HG03439 (cell line): Measurements from ENCODE around the gene GPRIN2.
"Not testable (repeated sequence)": the region's sequence is repeated elsewhere in the genome, so short reads cannot be mapped to it uniquely, and the experiment has no call there.

Experiments used
- ATAC-seq: cut with Tn5 transposase; IDR thresholded peaks from one replicate; pipeline ENCODE4 v1.9.1; 2021; ENCODE audit warnings: mild to moderate bottlenecking, moderate library complexity; ENCODE audit not compliant: unreplicated experiment

Gene GPRIN2

DNA sequence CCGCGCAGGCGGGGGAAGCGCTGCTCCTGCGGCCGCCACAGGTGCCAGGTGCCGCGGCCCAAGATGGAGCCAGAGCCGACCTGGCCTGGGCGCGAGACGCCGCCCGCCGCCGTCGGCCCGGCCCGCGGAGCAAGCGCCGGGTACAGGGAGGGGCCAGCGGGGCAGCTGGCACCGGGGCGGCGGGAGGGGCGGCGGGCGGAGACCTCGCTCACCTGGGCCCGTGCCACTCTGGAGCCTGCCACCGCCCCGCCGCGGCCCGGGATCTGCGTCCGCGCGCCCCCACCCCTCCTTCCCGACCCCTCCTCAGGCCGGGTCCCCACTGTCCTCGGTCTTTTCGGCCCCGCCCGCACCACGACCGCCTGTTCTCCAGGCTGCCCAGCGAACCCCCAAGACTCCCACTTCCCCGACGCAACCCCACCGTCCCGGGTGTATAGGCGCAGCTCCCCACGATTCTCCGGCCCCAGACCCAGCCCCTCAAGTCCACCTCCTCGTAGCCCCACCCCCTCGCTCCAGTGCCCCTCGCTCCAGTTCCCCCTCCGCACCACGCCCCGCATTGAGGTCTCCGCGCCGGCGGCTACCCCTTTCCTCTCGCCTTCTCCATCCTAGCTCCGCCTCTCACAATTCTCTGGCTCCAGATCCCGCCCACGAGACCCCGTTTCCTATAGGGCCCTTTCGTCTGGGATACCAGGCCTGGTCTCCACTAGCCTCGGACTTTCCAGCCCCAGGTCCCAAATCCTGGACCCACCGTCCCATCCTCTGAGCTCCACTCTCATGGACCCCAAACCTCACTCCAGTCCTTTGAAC, at the start of gene GPRIN2:
GPRIN2 (minus strand) TSS at position 144 of the 804 bp plus-strand sequence. CDS start 5,922 bp downstream, outside the sequence.
- no peak for ATAC-seq

DNA sequence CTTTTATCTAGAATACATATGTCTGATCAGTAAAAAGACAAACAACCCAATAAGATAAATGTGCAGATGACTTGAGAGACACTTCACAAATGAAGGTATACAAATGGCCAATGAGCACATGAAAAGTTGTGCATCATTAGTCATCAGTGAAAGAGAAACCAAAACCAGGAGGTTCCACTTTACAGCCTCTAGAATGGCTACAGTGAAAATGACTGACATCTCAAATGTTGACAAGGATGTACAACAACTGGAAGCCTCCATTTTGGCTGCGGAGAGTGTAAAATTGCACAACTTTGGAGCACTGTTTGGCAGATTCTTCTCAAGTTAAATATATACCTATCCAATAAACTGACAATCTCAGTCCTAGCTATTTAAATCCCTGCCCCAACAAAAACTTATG, 44.1 kb upstream of the GPRIN2 start:
- not testable (repeated sequence) for ATAC-seq

DNA sequence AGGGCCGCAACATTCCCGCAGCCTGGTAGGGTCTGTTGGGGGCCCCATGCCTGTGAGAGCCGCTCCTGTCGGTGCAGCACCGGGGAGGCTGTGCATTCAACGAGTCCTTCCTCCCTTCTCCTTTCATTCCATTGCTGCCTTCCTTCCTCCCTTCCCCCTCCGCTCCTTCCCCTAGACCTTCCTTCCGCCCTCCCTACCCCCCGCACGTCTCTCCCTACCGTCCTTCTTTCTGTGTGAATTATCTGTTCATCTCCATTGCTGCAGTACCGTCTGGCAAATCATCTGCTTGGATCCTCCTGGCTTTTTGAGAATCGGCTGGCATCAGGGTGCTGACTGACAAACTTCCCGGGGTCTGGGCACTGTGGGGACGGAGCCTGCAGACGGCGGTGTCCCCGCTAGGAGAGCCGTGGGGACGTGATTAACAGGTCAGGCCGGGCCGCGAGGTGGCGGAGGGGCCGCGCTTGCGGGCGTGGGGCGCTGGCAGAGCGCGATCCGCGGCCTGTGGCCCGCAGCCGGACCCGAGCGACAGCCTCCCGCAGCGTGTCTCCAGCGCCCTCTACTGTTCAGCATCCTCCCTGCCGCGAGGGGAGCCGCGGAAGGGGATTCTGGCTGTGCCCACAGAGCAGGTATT, 41.3 kb upstream of the GPRIN2 start:
- peak; percentile 94 for ATAC-seq

DNA sequence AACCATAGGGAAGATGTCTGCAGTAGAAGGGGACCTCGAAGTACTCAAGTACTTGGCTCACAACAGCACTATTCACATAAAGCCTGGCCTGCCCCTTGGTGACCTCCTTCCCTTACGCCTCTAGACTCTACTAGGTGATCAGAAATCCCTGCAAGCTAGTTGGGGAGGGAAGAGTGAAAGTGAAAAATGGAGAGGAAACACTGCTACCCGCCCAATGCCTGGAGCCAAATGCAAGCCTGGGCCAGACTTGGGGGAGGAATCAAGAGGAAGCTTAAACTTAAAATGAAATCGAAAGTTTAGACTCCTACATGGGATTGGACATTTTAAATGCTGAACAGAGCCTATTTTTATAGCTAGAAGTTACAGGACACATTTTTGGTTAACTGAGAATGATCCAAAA, 40.1 kb upstream of the GPRIN2 start:
- not testable (repeated sequence) for ATAC-seq

DNA sequence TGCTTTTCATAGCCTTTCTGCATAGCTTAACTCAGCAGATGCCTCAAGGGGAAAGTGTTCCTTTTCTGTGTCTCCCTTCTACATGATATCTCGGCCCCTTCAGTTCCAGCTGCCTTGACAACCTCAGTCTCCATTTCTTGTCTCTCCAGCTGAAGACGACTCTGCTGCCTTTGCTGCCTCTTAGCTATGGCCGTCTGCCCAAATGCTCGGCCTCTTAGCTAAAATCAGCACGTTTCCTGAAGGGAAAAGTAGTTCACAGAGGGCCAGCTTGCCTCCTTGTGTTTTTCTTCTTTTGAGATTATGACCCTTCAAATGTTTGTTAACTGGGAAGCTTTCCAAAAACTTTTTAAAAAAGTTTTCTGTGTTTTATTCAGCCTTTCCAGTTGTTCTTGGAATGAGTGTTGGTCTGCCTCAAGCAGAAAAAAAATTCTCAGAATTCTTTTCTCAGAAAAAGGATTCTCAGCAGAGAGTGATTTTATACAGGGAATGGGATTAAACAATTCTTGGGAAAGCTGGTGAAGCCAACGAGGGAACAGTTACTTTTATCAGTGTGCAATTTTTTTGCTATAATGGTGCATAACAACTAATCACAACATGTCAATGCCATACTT, 38.1 kb upstream of the GPRIN2 start:
- not testable (repeated sequence) for ATAC-seq

DNA sequence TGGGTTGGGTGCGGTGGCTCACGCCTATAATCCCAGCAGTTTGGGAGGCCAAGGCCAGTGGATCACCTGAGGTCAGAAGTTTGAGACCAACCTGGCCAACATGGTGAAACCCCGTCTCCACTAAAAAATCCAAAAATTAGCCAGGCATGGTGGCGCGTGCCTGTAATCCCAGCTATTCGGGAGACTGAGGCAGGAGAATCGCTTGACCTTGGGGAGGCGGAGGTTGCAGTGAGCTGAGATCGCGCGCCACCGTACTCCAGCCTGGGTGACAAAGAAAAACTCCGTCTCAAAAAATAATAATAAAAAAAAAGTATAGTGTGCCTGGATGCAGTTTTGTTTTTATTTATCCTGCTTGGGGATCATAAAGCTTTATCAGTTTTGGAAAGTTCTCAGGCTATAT, 36.8 kb upstream of the GPRIN2 start:
- ATAC-seq: not testable (repeated sequence)

DNA sequence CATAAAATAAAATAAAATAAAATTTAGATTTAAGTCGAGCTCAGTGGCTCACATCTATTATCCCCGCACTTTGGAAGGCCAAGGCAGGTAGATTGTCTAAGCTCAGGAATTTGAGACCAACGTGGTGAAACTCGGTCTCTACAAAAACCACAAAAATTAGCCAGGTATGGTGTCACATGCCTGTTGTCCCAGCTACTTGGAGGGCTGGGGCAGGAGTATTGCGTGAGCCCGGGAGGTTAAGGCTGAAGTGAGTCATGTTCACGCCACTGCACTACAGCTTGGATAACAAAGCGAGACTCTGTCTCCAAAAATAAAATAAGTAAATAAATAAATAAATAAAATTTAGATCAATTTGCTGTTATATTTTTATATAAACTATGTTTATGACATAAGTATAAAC, 34.6 kb upstream of the GPRIN2 start:
- ATAC-seq: not testable (repeated sequence)

DNA sequence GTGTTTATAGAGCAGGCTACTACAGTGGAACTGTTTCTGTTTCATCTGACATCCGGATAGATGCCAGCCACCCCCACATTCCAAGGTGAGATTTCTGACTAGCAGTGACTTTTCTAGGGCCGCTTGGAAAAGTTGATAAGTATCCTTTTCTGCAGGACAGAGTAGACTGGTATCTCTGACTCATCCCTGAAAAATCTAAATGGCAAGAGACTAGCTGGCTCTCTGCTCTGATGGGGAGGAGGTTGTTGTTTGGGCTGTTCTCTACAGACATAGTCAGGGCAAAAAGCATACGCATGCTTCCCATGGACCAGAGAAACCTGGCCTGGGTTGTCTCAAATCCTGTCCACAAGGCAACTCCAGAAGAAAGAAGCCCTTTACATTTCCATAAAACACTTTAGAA, 33.1 kb upstream of the GPRIN2 start:
- ATAC-seq: not testable (repeated sequence)

DNA sequence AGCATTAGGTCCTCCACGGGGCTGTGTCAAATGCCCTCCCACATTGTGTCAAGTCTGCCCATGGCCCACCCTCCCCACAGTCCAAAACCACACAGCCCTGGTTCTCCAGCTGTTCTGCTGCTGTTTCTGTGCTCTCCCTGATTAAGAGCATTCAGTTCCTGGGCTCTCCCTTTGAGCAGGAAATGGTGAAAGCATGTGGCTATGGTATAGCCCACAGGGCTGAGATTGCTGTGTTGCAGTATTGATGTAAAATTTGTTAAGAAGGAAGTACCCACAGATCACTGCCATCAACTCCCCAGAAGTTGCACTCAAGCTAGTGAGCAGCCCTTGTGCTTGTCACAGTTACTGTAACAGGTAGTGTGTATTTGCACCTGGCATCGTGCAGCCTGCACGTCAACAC, 31.8 kb upstream of the GPRIN2 start:
- ATAC-seq: not testable (repeated sequence)

DNA sequence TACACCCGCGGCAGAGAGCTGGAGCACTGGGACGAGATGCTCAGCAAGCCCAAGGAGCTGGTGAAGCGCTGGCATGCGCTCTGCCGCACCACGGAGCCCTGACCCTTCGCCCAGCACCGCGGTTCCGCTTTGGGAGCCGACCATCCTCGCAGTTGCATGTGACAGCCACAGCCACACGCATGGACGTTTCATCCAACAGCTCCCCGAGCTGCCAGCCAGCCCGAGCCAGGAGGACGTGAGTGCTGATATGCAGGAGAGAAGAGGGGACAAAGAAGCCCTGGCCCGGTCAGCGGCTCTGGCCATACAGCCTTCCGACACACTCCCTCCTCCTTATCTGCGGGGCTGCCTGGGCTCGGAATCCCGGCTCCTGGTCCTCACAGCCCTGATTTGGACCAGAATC, 31.1 kb upstream of the GPRIN2 start:
- ATAC-seq: not testable (repeated sequence)

DNA sequence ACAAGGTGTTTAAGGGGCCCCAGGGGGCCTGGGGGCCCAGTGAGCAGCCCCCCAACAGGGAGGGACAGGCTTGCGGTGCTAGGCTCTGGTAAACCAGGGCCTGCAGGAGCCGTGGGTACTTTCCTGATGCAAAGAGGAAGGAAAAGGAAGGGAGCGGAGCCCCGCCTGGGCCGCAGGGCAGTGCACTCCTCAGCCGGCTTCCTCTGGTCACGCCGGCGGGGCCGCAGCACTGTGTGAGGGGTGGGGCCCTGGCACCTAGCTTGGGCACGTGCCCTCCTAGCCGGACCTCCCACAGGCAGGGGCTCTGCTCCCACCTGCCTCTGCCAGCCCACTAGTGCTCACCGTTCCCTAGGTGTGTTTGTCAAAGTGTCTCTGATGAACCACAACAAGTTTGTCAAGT, 28.8 kb upstream of the GPRIN2 start:
- ATAC-seq: not testable (repeated sequence)

DNA sequence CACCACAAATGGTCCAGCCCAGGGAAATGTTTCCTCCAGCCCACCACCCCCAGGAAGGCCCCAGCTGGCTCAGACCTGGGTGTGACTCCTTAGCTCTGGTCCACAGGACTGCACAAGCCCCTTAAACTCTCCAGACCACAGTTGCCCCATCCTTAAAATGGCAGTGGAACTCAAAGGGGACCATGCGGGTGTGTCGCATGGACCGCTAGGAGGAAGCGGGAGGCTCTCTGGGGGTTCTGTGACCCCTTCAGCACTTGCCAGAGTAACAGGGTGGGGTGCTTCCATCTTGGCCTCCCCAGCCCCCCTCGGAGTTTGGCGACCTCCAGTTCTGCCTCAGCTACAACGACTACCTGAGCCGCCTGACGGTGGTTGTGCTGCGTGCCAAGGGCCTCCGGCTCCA, 27.7 kb upstream of the GPRIN2 start:
- ATAC-seq: not testable (repeated sequence)

DNA sequence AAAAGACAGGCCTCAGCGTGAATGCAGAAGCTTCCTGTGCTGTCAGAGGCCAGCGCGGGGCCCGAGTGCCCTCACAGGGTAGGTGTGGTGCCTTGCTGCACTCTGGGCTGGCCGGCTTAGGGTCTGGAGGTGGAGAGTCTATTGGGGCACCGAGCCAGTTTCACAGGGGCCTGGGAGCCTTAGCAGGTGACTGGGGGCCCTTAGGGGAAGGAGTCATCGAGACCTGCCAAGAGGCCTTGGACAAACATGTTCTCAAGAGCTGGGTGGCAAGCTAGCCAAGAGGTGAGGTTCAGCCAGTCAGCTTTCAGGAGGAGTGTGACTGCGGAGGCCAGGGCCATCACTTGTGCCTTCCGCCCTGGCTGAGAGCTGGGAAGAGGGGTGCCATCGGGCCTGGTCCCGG, 26.1 kb upstream of the GPRIN2 start:
- ATAC-seq: not testable (repeated sequence)

DNA sequence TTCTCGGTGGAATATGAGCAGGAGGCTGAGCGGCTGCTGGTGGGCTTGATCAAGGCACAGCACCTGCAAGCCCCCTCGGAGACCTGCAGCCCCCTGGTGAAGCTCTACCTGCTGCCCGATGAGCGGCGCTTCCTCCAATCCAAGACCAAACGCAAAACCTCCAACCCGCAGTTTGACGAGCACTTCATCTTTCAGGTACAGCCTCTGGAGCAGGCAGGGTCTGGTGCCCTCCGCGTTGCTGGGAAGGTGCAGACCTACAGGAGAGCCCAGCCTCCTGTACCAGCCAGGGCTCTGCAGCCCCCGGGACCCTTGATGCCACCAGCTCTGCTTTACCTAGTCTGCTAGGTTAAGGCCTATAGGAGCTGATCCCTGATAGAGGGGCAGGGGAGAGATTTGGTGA, 25.5 kb upstream of the GPRIN2 start:
- not testable (repeated sequence) for ATAC-seq

DNA sequence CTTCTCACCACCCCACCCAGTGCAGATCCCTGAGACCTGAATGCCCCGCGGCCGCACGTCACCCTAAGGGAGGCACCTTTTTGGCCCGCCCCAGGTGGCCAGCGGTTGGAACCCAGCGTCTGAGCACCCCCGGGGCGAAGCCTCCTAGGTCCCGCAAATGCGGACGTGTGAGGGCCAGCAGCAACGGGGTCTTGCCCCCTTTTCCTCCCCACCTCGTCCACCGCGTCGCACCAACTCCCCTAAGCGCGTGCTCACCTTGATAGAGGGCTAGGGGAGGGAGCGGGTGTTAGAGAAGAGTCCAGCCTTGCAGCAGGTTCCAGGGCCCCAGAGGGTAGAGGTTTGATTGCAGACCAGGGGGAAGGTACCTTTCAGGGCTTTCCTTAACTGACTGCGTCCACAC, 22.9 kb upstream of the GPRIN2 start:
- ATAC-seq: not testable (repeated sequence)

DNA sequence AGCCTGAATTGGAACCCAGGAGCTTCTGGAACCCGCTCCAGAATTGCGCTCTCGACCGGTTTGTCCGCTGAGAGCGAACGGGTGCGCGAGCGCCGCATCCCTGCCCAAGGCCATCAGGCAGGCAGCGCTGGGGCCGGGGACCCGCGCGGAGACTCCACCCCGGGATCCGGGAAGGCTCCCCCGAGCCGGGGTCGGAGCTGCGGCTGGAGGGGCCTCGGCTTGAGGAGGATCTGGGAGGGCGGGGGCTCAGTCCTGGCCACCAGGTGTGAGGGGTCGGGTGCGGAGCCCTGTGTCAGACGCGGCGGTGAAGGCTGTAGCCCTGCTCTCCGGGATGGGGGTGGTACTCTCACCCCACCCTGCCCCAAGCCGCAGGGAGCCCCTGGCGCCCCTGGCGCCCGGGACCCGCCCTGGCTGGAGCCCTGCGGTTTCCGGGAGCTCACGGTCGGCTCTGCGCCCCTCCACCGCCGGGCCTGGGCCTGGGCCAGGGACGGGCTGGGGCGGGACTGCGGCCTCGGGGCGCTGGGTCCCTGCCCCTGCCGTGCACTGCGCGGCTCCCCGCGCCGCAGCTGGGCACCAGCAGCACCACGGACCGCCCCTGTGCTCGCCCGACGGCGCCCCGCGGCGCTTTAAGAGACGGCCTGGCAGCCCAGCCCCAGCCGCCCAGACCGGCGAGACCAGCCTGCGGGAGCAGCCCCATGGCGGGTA, 22.2 kb upstream of the GPRIN2 start, which contains the start of gene SYT15:
SYT15 (plus strand) TSS at position 655 of the 705 bp plus-strand sequence; CDS start at position 696, 41 bp downstream.
- not testable (repeated sequence) for ATAC-seq

DNA sequence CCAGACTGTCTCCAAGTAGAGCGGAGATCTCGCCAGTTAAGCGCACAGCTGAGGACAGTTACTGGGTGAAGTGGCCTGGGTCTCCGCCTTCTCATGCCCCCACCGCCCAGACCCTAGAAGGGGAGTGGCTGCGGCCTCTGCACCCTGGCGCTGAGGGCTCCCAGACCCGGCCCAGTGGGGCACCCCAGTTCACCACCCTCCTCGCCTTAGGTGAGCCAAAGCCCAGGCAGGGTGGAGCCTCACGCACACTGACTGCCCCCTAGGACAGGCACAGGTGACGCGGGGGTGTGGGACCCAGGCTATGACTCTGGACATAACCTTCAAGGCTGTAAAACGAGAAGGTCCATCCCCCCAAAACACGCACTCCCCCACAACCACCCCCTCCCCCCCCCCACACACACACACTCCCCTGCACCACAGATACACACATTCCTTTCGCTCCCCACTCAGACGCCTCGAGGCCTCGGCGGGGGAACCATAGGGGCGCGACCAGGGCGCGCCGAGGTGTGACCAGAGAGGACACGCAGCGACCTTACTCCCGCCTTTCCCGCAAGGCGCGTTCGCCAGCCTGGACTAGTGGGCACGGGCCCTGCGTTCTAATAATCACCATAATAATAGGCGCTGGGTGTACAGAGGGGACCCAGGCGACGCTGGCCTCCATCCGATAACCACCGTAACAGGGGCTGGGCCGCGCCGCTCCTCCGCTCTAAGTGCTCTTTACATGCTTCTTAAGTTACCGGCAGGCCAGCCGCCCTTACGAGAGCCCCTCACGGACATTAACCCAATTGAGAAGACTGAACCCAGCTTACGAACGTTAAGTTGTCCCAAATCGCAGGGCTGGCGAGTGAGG, 21.4 kb upstream of the GPRIN2 start:
- ATAC-seq: not testable (repeated sequence)

DNA sequence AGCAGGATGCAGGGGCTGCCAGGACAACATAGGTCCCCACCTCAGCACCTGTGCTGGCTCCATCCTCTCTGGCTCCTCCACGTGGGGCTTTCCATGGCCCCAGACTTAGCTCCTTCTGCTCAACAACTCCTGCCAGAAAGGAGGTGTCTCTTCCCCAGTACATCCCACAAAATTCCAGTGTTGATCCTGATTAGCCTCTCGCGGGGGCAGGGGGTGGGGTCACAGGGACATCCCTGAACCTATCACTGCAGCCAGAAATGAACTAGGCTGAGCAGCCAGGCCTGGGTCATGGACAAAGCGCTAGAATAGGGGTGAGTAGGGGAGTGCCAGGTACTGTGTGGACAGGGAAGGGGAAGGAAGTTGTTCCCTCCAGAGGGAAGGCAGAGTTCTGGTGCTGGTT, 17.4 kb upstream of the GPRIN2 start:
- ATAC-seq: not testable (repeated sequence)

DNA sequence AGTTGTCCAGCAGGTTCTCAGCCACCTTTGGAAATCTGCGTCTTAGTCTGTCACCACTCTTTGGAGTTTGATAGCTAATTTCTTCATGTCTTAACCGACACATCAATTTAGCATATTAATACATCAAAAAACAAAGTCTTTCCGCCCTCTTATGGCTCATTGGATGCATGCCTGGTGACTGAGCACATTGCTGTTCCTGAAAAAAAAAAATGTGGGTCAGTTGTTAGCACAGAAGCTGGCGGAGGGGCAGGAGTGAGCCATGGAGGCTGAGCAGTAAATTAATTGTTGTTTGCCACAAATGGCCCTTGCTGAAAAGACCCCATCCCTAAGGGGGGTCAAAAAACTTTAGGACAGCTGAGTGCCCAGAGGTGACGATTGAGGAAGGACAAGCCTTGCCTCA, 16.9 kb upstream of the GPRIN2 start:
- not testable (repeated sequence) for ATAC-seq

DNA sequence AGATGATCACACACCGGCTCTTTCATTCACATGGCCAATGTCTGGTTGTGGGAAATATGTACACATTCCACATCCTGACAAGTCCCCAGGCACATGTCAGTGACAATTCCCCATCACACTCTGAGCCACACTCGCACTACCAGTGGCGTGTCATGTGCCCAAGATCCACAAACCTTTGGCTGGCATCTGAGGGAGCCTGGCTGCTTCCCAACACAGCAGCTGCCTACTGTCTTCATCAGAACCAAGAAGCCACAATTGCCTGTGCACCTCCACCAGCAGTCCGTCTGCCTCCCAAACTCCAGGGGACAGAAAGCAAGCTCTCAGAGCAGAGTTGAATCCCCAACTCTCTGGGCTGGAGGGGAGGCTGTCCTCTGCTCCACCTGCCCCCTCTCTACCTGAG, 16.3 kb upstream of the GPRIN2 start:
- not testable (repeated sequence) for ATAC-seq
